ENCODE measurements around the gene SMAD3.

- TF ChIP-seq CTCF (IDR thresholded peaks at IDR 0.05) (no peak), EZH2 (IDR thresholded peaks at IDR 0.05; ENCODE audit: borderline replicate concordance, insufficient read depth, low read depth, low read length, poor library complexity, severe bottlenecking) (no peak)
Measured at GRCh38 chr15:67067930-67068551, 2.6 kb downstream of the SMAD3 start.
